Activated naive CD4-positive, alpha-beta T cell treated with anti-CD3 and anti-CD28 coated beads, Interleukin-2, amount 10 ng/mL, durations not matched to agents 7 days and 5 days (primary cell): ENCODE results near the gene VPS35L.
A peak's percentile ranks its signal among the peaks of the same experiment; 100 is the strongest.
"Not testable (repeated sequence)": the region's sequence is repeated elsewhere in the genome, so short reads cannot be mapped to it uniquely, and the experiment has no call there.

Source experiments
- CTCF ChIA-PET: fragments of 350-600 bp; sonication (Branson Sonifier 250); formaldehyde crosslinking; loops from one replicate; lab custom pipeline; 2021; ENCODE audit warnings: antibody characterized with exemption; lab: Charles Lee
- DNase-seq: peaks from one replicate; pipeline ENCODE4 v3.0.0-alpha.2; 2020
- H3K27ac Mint-ChIP-seq: one replicate; pipeline ENCODE4 v1.8.0; 2021; ENCODE audit warnings: mild to moderate bottlenecking, moderate library complexity, mixed read lengths
- H3K27me3 Mint-ChIP-seq: one replicate; pipeline ENCODE4 v1.8.0; 2021; ENCODE audit warnings: mild to moderate bottlenecking, mixed read lengths
- H3K36me3 Mint-ChIP-seq: one replicate; pipeline ENCODE4 v1.8.0; 2021; ENCODE audit warnings: mixed read lengths
- H3K4me1 Mint-ChIP-seq: one replicate; pipeline ENCODE4 v1.8.0; 2021; ENCODE audit warnings: mixed read lengths
- H3K4me3 Mint-ChIP-seq: one replicate; pipeline ENCODE4 v1.8.0; 2021; ENCODE audit warnings: mild to moderate bottlenecking, moderate library complexity, mixed read lengths
- H3K9me3 Mint-ChIP-seq: one replicate; pipeline ENCODE4 v1.8.0; 2021; ENCODE audit warnings: mixed read lengths

VPS35L gene

DNA sequence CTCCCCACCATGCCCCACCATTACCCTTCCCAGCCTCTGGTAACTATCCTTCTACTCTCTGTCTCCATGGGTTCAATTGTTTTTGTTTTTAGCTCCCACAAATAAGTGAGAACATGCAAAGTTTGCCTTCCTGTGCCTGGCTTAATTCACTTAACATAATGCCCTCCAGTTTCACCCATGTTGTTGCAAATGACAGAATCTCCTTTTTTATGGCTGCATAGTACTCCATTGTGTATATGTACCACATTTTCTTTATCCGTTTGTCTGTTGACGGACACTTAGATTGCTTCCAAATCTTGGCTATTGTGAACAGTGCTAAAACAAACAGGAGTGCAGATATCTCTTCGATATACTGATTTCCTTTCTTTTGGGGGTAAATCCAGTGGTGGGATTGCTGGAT lies 109.8 kb downstream of the VPS35L start:
- H3K4me3 Mint-ChIP-seq, H3K27ac Mint-ChIP-seq, H3K4me1 Mint-ChIP-seq, DNase-seq, CTCF ChIA-PET, H3K9me3 Mint-ChIP-seq, H3K27me3 Mint-ChIP-seq: not testable (repeated sequence)
- peaks cover 31% of the 10 kb centered on the region for H3K36me3 Mint-ChIP-seq

DNA sequence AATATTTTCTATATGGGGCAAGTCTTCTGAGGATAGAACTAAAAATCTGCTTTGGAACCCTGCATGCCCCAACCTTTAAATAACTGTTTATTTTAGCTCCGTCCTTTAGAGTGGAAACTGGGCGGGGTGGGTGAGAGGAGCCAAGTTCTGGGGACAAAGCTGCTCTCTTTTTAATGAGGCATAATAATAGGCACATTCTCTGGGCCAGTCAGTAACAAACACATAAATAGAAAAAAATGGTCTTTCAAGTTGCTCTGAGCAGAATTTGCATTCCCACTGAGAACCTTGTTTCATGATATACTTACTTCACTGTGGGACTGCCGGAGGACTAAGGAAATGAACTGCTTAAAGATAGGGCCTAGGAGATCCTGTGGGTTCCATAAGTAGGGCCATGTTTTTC lies 111.0 kb downstream of the VPS35L start:
- H3K27me3 Mint-ChIP-seq, result no peaks in the 10 kb centered on the region
- H3K9me3 Mint-ChIP-seq, result peaks cover 5% of the 10 kb centered on the region
- H3K4me3 Mint-ChIP-seq, result no peak overlapping the region
- H3K36me3 Mint-ChIP-seq, result peaks cover 26% of the 10 kb centered on the region
- CTCF ChIA-PET, result no interaction called here
- H3K27ac Mint-ChIP-seq, result no peak overlapping the region
- DNase-seq, result no peak
- H3K4me1 Mint-ChIP-seq, result no peaks in the 10 kb centered on the region

DNA sequence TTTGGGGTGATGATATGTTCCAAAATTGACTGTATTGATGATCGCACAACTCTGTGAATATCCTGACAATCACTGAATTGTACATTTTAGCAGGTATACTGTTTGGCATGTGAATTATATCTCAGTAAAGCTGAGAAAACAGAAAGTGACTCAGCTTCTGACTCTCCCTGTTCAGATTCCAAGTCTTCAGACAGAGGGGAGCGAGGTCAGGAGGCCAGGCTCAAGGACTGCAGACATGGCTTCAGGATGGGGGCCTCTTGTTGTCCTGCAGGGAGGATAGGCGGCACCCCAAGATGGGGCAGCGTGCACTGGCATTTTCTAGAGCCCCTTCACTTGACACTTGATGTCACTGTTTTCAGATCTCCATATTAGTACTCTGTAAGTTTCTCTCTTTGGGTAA lies 116.9 kb downstream of the VPS35L start:
- Mint-ChIP-seq H3K4me3 (no peak overlapping the region), H3K36me3 (peaks cover 37% of the 10 kb centered on the region), H3K4me1 (no peaks in the 10 kb centered on the region), H3K27ac (peak overlapping the region; percentile 11), H3K27me3 (no peaks in the 10 kb centered on the region), H3K9me3 (no peaks in the 10 kb centered on the region)
- CTCF ChIA-PET, result no interaction called here
- DNase-seq, result no peak

DNA sequence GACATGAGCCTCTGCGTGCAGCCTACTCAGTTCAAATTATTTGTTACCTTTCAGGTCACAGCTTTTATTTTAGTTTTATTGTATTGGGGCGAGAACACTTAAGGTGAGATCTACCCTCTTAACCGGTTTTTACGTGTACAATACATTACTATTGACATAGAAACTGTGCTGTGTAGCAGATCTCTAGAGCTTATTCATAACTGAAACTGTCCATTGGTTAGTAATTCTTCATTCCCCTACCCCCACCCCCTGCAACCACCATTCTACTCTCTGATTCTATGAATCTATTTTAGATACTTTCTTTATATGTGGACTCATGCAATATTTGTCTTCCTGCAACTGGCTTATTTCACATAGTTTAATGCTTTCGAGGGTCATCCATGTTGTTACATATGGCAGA lies 119.0 kb downstream of the VPS35L start:
- H3K4me1 Mint-ChIP-seq, result no peaks in the 10 kb centered on the region
- H3K27me3 Mint-ChIP-seq, result no peaks in the 10 kb centered on the region
- no peak overlapping the region for H3K4me3 Mint-ChIP-seq
- no peaks in the 10 kb centered on the region for H3K9me3 Mint-ChIP-seq
- CTCF ChIA-PET, result interaction anchor here (0.8 kb wide), 1 partner anchor 17 kb away, joined by 3 read pairs; no protein-coding TSS in a partner anchor
- H3K36me3 Mint-ChIP-seq, result peaks cover 35% of the 10 kb centered on the region
- no peak overlapping the region for H3K27ac Mint-ChIP-seq
- no peak for DNase-seq

DNA sequence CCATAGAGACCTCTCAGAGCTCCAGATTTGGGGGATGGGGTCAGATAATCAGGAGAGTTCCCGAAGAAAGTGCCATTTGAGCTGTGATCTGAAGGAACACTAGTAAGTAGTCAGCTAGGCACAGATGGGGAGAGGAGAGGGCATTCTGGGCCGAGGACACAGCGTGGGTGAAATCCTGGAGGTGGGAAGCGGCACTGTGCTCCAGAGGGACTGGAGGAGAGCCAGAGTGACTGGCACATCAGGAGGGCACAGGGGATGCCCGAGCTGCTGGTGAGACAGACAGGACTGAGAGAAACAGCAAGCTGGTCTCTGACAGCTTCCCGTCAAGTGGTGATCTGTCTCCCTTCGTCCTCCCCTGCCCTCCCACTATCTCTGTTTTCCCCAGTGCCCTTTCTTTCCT lies 121.9 kb downstream of the VPS35L start:
- peaks cover 31% of the 10 kb centered on the region for H3K36me3 Mint-ChIP-seq
- no peak for DNase-seq
- CTCF ChIA-PET, result no interaction called here
- no peak overlapping the region for H3K27ac Mint-ChIP-seq
- no peaks in the 10 kb centered on the region for H3K4me1 Mint-ChIP-seq
- H3K4me3 Mint-ChIP-seq, result no peak overlapping the region
- H3K9me3 Mint-ChIP-seq, result no peaks in the 10 kb centered on the region
- H3K27me3 Mint-ChIP-seq, result no peaks in the 10 kb centered on the region

DNA sequence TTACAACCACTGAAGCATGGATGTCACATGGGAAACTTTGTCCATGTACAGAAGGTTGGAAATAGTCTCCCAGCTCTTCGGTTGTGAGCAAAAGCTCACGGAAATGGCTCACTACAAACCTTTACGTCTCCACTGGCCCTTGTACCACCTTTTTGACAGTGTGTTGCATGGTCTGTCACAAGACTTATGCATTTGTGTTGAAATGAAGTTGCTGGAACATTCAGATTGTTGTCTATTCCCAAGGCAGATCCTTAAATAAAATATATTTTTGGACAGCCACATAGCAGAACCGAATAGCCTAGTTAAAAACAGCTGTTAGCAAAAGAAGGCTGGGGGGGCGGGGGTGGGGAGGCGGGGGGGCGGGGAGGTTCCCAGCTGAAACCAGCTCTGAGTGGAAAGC lies 123.3 kb downstream of the VPS35L start:
- Mint-ChIP-seq H3K4me3 (no peak overlapping the region), H3K27me3 (no peaks in the 10 kb centered on the region), H3K9me3 (peaks cover 5% of the 10 kb centered on the region), H3K36me3 (peaks cover 35% of the 10 kb centered on the region), H3K4me1 (no peaks in the 10 kb centered on the region), H3K27ac (no peak overlapping the region)
- CTCF ChIA-PET, result no interaction called here
- no peak for DNase-seq

DNA sequence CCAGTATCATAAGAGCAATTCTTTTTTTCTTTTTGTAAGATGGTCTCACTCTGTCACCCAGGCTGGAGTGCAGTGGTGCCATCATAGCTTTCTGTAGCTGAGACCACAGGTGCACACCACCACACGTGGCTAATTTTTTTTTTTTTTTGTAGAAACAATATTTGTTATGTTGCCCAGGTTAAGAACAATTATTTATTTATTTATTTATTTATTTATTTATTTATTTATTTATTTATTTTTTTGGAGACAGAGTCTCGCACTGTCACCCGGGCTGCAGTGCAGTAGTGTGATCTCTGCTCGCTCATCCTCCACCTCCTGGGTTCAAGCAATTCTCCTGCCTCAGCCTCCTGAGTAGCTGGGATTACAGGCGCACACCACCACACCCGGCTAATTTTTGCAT lies 123.8 kb downstream of the VPS35L start:
- DNase-seq, H3K4me1 Mint-ChIP-seq, H3K27ac Mint-ChIP-seq, H3K4me3 Mint-ChIP-seq, H3K27me3 Mint-ChIP-seq, CTCF ChIA-PET, H3K9me3 Mint-ChIP-seq: not testable (repeated sequence)
- H3K36me3 Mint-ChIP-seq, result peaks cover 38% of the 10 kb centered on the region

DNA sequence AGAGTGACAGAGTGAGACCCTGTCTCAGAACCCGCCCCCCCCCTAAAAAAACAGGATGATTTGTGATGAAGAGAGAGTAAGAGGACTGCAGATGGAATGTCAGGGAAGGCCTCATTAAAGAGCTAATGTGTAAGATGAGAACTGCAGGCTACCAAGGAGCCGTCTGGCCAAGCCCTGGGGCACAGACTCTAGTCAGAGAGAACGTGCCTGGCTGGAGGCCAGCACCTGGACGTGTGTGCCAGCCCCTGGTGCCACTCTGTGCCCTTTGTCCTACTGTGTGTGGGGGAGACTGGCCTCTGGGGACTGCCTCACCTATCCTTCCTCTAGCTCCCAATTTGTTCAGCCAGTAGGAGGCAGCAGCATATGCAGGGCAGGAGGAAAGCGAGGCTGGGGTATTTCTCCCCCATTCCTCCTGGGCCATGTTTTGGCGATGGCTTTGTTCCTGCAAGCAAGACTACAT lies 125.4 kb downstream of the VPS35L start:
- Mint-ChIP-seq H3K4me3 (no peak overlapping the region), H3K27ac (peak overlapping the region; percentile 67)

DNA sequence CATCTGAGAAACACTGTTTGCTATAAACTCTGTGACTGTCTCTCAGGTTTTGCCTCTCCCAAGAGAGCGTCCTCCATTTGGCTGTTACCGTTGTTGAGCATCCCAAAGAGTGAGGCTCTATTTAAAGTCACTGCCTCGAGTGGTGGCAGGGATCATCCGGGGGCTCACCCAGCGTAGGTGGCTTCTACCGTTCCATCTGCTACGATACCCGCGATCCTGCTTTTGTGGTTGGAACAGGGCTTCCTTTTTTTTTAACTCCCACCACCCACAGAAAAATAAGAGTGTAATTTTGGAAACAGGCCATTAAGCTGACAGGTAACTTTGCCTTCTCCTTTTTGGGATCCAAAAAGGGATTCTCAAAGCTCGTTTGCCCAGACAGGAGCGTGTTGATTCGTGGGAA lies 126.1 kb downstream of the VPS35L start:
- CTCF ChIA-PET, result no interaction called here
- no peaks in the 10 kb centered on the region for H3K4me1 Mint-ChIP-seq
- H3K27ac Mint-ChIP-seq, result no peak overlapping the region
- no peaks in the 10 kb centered on the region for H3K27me3 Mint-ChIP-seq
- no peak for DNase-seq
- peaks cover 11% of the 10 kb centered on the region for H3K9me3 Mint-ChIP-seq
- H3K4me3 Mint-ChIP-seq, result no peak overlapping the region
- H3K36me3 Mint-ChIP-seq, result peaks cover 42% of the 10 kb centered on the region

More for the DNA sequence above, 125.4 kb downstream of the VPS35L start:
- Mint-ChIP-seq H3K9me3 (peaks cover 11% of the 10 kb centered on the region), H3K36me3 (peaks cover 41% of the 10 kb centered on the region), H3K4me1 (no peaks in the 10 kb centered on the region), H3K27me3 (no peaks in the 10 kb centered on the region)
- CTCF ChIA-PET, result no interaction called here
- no peak for DNase-seq

DNA sequence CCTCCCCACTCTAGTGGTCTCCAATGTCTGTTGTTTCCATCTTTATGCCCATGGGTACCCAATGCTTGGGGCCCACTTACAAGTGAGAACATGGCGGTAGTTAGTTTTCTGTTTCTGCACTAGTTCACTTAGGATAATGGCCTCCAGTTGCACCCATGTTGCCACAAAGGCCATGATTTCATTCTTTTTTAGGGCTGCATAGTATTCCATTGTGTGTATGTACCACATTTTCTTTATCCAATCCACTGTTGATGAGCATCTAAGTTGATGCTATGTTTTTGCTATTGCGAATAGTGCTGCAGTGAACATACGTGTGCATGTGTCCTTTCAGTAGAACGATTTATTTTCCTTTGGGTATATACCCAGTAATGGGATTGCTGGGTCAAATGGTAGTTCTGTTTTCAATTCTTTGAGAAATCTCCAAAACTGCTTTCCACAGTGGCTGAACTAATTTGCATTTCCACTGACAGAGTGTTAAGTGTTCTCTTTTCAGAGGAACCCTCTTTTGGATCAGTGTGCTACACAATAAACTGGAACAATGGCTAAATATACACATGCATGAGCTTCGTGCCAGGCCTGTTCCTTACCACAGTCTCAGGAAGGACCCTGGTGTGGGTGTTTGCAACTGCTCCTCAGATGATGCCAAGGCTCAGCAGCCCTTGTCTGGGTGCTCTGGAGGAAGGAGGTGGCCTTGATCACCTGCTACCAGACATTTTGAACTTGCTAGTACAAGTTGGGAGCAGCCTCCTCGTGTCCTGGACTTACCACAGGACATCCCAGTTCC lies 128.1 kb downstream of the VPS35L start:
- CTCF ChIA-PET, result no interaction called here
- Mint-ChIP-seq H3K27me3 (no peaks in the 10 kb centered on the region), H3K4me3 (no peak overlapping the region), H3K4me1 (peaks cover 8% of the 10 kb centered on the region), H3K36me3 (peaks cover 52% of the 10 kb centered on the region), H3K9me3 (peaks cover 11% of the 10 kb centered on the region), H3K27ac (no peak overlapping the region)
- DNase-seq, result no peak

DNA sequence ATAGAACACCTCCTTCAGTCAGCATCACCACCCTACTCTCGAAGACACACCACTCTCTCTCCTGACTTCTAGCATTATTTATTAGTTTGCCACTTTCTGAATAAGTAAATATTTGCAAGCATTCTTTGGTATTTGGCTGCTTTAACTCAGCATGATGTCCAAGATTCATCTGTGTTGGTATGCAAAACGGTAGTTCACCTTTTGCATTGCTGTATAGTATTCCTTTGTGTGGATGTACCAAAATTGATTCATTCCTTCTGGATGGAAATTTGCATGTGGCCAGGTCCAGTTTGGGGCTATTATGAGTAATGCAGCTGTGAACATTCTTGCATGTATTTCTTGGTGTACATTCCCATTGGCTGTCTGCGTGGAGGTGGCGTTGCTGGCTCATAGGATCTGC lies 129.7 kb downstream of the VPS35L start:
- CTCF ChIA-PET, result no interaction called here
- no peak overlapping the region for H3K4me3 Mint-ChIP-seq
- H3K4me1 Mint-ChIP-seq, result peaks cover 24% of the 10 kb centered on the region
- H3K27ac Mint-ChIP-seq, result no peak overlapping the region
- no peaks in the 10 kb centered on the region for H3K27me3 Mint-ChIP-seq
- H3K36me3 Mint-ChIP-seq, result peaks cover 53% of the 10 kb centered on the region
- H3K9me3 Mint-ChIP-seq, result peaks cover 11% of the 10 kb centered on the region
- DNase-seq, result no peak

DNA sequence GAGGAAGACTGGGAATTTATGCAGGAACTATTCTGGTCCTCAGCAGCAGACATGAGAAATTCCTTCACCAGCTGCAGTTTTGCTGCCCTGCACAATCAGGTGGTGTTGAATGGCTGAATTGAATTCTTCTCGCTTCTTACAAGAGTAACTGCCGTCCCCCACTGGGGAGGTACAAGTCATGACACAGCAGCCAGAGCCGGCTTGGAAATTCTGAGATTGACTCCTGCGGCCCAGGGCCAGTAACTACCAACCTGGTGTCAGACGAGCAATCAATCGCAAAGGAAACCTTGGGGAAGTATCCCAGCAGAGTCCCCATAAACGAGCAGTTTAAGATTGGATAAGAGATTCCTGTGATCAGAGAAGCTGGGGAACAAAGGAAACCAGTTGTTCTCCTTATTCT lies 131.8 kb downstream of the VPS35L start:
- Mint-ChIP-seq H3K9me3 (peaks cover 11% of the 10 kb centered on the region), H3K27ac (no peak overlapping the region), H3K27me3 (no peaks in the 10 kb centered on the region), H3K4me3 (no peak overlapping the region), H3K4me1 (peaks cover 34% of the 10 kb centered on the region), H3K36me3 (peaks cover 53% of the 10 kb centered on the region)
- CTCF ChIA-PET, result no interaction called here
- no peak for DNase-seq

DNA sequence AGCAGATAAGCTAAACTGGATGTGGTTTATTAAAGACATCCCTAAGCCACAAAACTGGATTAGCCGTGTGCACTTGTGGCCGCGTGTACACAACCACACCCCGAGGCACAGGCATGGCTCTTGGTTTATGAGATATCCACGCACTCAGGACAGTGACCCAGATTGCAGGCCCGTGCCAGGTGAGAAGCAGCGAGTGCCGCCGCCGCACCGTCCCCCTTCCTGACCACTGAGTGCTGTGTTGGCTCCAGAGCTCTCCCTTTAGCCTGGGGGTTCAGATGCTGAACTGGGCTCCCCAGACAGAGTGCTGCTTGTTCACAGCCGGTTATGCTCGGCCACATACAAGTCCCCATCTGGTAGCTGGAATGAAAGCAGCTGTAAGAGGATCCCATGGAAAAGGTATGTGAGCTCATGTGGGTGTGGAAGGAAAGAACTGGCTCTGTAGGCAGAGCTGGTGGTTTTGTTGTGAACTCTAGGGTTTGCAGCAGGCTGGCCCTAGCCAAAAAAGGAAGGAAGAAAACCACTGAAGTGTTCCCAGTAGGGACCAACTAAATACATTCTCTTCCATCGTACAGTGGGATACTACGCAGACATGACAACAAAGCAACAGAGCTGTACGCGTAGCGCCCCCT lies 133.0 kb downstream of the VPS35L start:
- Mint-ChIP-seq H3K4me1 (peaks cover 34% of the 10 kb centered on the region), H3K36me3 (peaks cover 50% of the 10 kb centered on the region), H3K4me3 (no peak overlapping the region), H3K9me3 (peaks cover 8% of the 10 kb centered on the region), H3K27me3 (no peaks in the 10 kb centered on the region), H3K27ac (peak overlapping the region; percentile 13)
- CTCF ChIA-PET, result no interaction called here
- no peak for DNase-seq

DNA sequence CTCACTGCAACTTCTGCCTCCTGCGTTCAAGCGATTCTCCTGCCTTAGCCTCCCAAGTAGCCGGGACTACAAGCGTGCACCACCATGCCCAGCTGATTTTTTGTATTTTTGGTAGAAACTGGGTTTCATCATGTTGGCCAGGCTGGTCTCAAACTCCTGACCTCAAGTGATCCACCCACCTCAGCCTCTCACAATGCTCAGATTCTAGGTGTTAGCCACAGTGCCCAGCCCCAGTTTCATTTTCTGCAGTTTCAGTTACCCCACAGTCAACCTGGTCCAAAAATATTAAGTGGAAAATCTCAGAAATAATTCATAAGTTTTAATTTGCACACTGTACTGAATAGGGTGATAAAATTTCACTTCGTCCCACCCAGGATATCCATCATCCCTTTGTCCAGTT lies 133.8 kb downstream of the VPS35L start:
- CTCF ChIA-PET, result no interaction called here
- Mint-ChIP-seq H3K27ac (peak overlapping the region; percentile 62), H3K36me3 (peaks cover 45% of the 10 kb centered on the region), H3K9me3 (peaks cover 6% of the 10 kb centered on the region), H3K4me3 (no peak overlapping the region), H3K4me1 (peaks cover 38% of the 10 kb centered on the region), H3K27me3 (no peaks in the 10 kb centered on the region)
- no peak for DNase-seq

DNA sequence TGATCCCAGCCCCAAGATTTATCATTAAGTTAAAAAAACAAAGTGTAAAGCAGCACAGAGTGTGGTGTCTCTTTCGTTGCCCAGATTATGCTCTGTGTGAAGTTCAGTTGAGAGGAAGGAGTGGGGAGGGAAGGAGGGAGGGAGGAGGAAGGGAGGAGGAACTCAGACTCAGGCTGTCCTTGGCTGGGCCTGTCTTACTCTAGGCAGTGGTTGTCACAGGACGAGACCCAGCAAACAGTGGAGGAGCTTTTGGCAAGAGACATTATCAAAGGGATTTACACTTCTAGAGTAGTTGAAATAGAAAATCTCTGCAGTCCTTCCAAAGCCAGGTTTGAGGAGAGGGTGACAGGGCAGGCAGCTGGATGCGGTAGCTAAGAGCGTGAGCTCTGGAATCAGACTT lies 134.7 kb downstream of the VPS35L start:
- Mint-ChIP-seq H3K4me3 (no peak overlapping the region), H3K36me3 (peaks cover 43% of the 10 kb centered on the region), H3K27me3 (no peaks in the 10 kb centered on the region), H3K4me1 (peaks cover 40% of the 10 kb centered on the region), H3K27ac (peak overlapping the region; percentile 75), H3K9me3 (peaks cover 3% of the 10 kb centered on the region)
- DNase-seq, result peak; percentile 27
- CTCF ChIA-PET, result no interaction called here
